Mucosa of descending colon (tissue), 3 donors: ENCODE results near the gene MS4A18. TPM values are rescaled to one million over a fixed set of nuclear protein-coding genes. Genes with fewer than 3 reads are reported as not detected.
A peak's percentile ranks its signal among the peaks of the same experiment; 100 is the strongest.

Experiments
- ATAC-seq: fragments of 200-7000 bp; cut with Tn5 transposase; one replicate; pipeline ENCODE4 v1.9.1; 2020; ENCODE audit warnings: mild to moderate bottlenecking, moderate library complexity
- DNase-seq, 3 donors: peaks; one replicate each; pipeline ENCODE4 v3.0.0-alpha.2; 2020
- H3K36me3 ChIP-seq: fragments of 200-600 bp; one replicate; pipeline ENCODE4 v1.8.0; 2021; ENCODE audit warnings: low read depth, mild to moderate bottlenecking
- H3K4me1 ChIP-seq: fragments of 200-600 bp; one replicate; pipeline ENCODE4 v1.8.0; 2021; ENCODE audit warnings: low read depth, mild to moderate bottlenecking
- H3K4me3 ChIP-seq: fragments of 200-600 bp; one replicate; pipeline ENCODE4 v1.8.0; 2021; ENCODE audit warnings: mild to moderate bottlenecking
- H3K9me3 ChIP-seq: fragments of 200-600 bp; one replicate; pipeline ENCODE4 v1.8.0; 2021; ENCODE audit warnings: mild to moderate bottlenecking
- CTCF ChIP-seq: fragments of 200-600 bp; IDR thresholded peaks from one replicate; pipeline ENCODE4 v1.8.0; 2022; ENCODE audit warnings: antibody characterized with exemption, mild to moderate bottlenecking
- intact Hi-C, 2 donors: fragments of 100-400 bp; cut with DNase I in 1 of 2; cut with micrococcal nuclease in 1 of 2; formaldehyde crosslinking; loops; one replicate each; pipeline versions ENCODE4 v1.11.0 to v1.11.1; 2022; cut with DNase I, micrococcal nuclease
- total RNA-seq, 3 donors: library from RNA; stranded (reverse); fragmentation: NEBNext Ultra II Directional in 2 of 3; extraction: Animal tissue kit (Norgen Biotek cat#: 25700) in 2 of 3; gene quantifications; one replicate each; pipeline versions ENCODE4 v1.2.1 to v1.2.4, GENCODE V29; 2021 to 2023
- donor health status: DM: no; HTN: no; CAD: no; lungs with moderate emphysema.
- donor health status: DM: no; HTN: no; CAD: no.
- donor health status: DM: no; HTN: yes; CAD: no.

The MS4A18 gene
- total RNA-seq, 3 donors from 2014 or later, result not detected

DNA sequence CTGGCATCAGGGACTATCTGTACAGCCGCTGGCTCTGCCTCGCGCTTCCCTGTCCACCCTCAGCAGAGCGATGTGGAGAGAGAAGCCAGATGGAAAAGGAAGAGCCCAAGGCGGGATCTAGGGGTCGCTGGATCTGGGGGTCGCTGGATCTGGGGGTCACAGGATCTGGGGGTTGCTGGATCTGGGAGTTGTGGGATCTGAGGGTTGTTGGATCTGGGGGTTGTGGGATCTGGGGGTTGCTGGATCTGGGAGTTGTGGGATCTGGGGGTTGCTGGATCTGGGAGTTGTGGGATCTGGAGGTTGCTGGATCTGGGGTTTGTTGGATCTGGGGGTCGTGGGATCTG, 58.6 kb downstream of the MS4A18 start:
- no peak for TF ChIP-seq CTCF
- intact Hi-C loops, result no loop called here
- Histone ChIP-seq H3K4me1 (peaks cover 3% of the 10 kb centered on the region), H3K9me3 (no peaks in the 10 kb centered on the region), H3K36me3 (no peaks in the 10 kb centered on the region), H3K4me3 (no peak overlapping the region)
- ATAC-seq (no peak), DNase-seq (no peak)

DNA sequence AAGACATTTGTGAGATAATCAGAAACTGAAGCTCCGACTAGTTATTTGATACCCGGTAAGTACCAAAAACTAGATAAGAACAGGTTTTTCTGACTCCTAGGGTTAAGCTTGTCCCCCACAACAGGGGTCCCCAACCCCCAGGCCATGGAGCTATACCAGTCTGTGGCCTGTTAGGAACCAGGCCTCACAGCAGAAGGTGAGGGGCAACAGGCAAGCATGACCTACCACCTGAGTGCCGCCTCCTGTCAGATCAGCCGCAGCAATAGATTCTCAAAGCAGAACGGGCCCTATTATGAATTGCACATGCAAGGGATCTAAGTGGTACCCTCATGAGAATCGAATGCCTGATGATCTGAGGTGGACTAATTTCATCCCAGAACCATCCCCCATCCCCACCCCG, 59.4 kb downstream of the MS4A18 start:
- no peaks in the 10 kb centered on the region for H3K36me3 ChIP-seq
- intact Hi-C loops, result no loop called here
- DNase-seq (no peak), ATAC-seq (no peak)
- H3K4me3 ChIP-seq, result no peak overlapping the region
- no peak for TF ChIP-seq CTCF
- H3K9me3 ChIP-seq, result no peaks in the 10 kb centered on the region
- peaks cover 3% of the 10 kb centered on the region for H3K4me1 ChIP-seq

DNA sequence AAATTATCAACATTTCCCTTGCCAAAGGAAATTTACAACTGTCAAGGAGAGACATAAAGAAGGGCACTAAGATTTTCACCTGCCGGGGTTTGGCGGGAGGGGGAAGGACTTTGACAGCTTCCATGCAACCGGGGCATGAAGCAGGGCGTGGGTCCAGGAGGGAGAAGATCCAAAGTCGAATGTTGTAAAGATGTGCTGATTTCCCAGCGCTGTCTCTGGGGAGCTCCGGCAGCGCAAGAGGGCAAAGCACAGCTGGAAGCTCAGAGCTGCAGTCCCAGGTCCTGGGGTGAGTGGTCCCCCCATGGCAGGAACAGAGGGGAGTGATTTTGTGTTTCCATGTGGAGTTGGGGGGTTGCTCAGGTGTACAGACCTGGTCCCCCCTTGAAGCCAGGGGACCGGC, 60.6 kb downstream of the MS4A18 start, which contains the start of gene MS4A10:
Gene MS4A10 (plus strand): TSS at position 198 of the 400 bp plus-strand sequence. CDS start 5,003 bp downstream, outside the sequence.
- TF ChIP-seq CTCF, result no peak
- peaks cover 3% of the 10 kb centered on the region for H3K4me1 ChIP-seq
- H3K36me3 ChIP-seq, result no peaks in the 10 kb centered on the region
- H3K9me3 ChIP-seq, result no peaks in the 10 kb centered on the region
- intact Hi-C loops, result no loop called here
- no peak within 1 kb of the TSS for H3K4me3 ChIP-seq
- peak in 2 of 3 donors; percentile 55 to 70 for DNase-seq
- ATAC-seq, result peak; percentile 65

GRCh38 chr11:60785806-60786361, 61.4 kb downstream of the MS4A18 start:
- no peaks in the 10 kb centered on the region for H3K36me3 ChIP-seq
- no peak for ATAC-seq
- DNase-seq, result no peak
- H3K9me3 ChIP-seq, result no peaks in the 10 kb centered on the region
- intact Hi-C loops, result no loop called here
- no peak for TF ChIP-seq CTCF
- peaks cover 3% of the 10 kb centered on the region for H3K4me1 ChIP-seq
- H3K4me3 ChIP-seq, result no peak overlapping the region

- no peak for TF ChIP-seq CTCF
- ATAC-seq, result peak; percentile 70
- intact Hi-C loops, result no loop called here
- H3K36me3 ChIP-seq, result no peaks in the 10 kb centered on the region
- DNase-seq, result peak; percentile 56 to 75 (median 61)
- no peak overlapping the region for H3K4me3 ChIP-seq
- no peaks in the 10 kb centered on the region for H3K9me3 ChIP-seq
- H3K4me1 ChIP-seq, result peaks cover 3% of the 10 kb centered on the region
Measured at GRCh38 chr11:60786811-60787567, 62.5 kb downstream of the MS4A18 start.
